ENCODE data around the gene PACC1. TPM values are rescaled to one million over a fixed set of nuclear protein-coding genes. Genes with fewer than 3 reads are reported as not detected.

Gene PACC1
- total RNA-seq, 1 experiment from 2014 or later: 27.7 TPM

DNA sequence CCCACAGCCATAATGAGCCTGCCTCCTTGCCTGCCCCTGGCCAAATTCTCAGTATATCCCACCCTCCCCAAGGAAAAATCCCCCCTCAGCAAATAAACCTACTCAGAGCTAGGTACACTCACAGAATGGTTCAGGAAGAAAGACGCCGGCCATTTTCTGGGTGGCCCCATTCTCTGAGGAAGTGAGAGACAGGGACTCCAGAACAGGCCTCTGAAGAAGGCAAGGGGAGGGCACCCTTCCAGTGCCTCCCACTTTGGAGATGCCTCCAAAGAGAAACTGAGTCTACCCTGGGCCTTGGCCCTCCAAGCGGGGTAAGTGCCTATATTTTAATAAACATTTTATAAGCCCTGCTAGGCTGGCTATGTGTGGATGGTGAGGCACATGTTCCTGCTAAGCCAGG lies 2.3 kb downstream of the PACC1 start:
- Histone ChIP-seq H3K4me1 (replicated peaks; ENCODE audit: insufficient read depth) (peaks cover 9% of the 10 kb centered on the region), H3K4me3 (no peak overlapping the region), H3K36me3 (ENCODE audit: low read depth) (no peaks in the 10 kb centered on the region), H2AFZ (no peak overlapping the region), H3K27me3 (ENCODE audit: insufficient read depth, low read depth) (no peaks in the 10 kb centered on the region), H3K27ac (no peak overlapping the region), H4K20me1 (ENCODE audit: insufficient read depth) (no peaks in the 10 kb centered on the region), H3K9me3 (ENCODE audit: insufficient read depth, low read depth) (no peaks in the 10 kb centered on the region), H3F3A (ENCODE audit: insufficient read depth, low read depth) (no peaks in the 10 kb centered on the region), H3K79me2 (ENCODE audit: low read depth) (peaks cover 16% of the 10 kb centered on the region), H3K9me2 (ENCODE audit: insufficient read depth) (no peaks in the 10 kb centered on the region), H3K4me2 (no peak overlapping the region)
- no TSS peak for BruUV-seq (replicated peaks)
- intact Hi-C loops (cut with micrococcal nuclease; ENCODE audit: unreplicated experiment): no loop called here
- no peak for DNase-seq
- CTCF ChIA-PET: no interaction called here
- POLR2A ChIA-PET (ENCODE audit: unreplicated experiment): no interaction called here
- TF ChIP-seq, protein P1, sequence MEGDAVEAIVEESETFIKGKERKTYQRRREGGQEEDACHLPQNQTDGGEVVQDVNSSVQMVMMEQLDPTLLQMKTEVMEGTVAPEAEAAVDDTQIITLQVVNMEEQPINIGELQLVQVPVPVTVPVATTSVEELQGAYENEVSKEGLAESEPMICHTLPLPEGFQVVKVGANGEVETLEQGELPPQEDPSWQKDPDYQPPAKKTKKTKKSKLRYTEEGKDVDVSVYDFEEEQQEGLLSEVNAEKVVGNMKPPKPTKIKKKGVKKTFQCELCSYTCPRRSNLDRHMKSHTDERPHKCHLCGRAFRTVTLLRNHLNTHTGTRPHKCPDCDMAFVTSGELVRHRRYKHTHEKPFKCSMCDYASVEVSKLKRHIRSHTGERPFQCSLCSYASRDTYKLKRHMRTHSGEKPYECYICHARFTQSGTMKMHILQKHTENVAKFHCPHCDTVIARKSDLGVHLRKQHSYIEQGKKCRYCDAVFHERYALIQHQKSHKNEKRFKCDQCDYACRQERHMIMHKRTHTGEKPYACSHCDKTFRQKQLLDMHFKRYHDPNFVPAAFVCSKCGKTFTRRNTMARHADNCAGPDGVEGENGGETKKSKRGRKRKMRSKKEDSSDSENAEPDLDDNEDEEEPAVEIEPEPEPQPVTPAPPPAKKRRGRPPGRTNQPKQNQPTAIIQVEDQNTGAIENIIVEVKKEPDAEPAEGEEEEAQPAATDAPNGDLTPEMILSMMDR (conservative IDR thresholded peaks at IDR 0.05): no peak
- no peak for TF ChIP-seq EZH2 (IDR thresholded peaks at IDR 0.05; ENCODE audit: low read depth)

GRCh38 chr1:212410231-212410820 lies 4.4 kb downstream of the PACC1 start:
- Histone ChIP-seq H3K9me2 (ENCODE audit: insufficient read depth) (no peaks in the 10 kb centered on the region), H3K9me3 (ENCODE audit: insufficient read depth, low read depth) (no peaks in the 10 kb centered on the region), H3K36me3 (ENCODE audit: low read depth) (0 out of 2 replicates have a peak, but pooled peaks cover under 1% of the 10 kb centered on the region), H3K27ac (no peak overlapping the region), H4K20me1 (ENCODE audit: insufficient read depth) (no peaks in the 10 kb centered on the region), H3K4me3 (no peak overlapping the region), H2AFZ (no peak overlapping the region), H3K79me2 (ENCODE audit: low read depth) (peaks cover 16% of the 10 kb centered on the region), H3F3A (ENCODE audit: insufficient read depth, low read depth) (no peaks in the 10 kb centered on the region), H3K4me2 (no peak overlapping the region), H3K27me3 (ENCODE audit: insufficient read depth, low read depth) (no peaks in the 10 kb centered on the region), H3K4me1 (replicated peaks; ENCODE audit: insufficient read depth) (peaks cover 9% of the 10 kb centered on the region)
- intact Hi-C loops (cut with micrococcal nuclease; ENCODE audit: unreplicated experiment): no loop called here
- TF ChIP-seq, protein P1 (conservative IDR thresholded peaks at IDR 0.05): no peak
- no peak for TF ChIP-seq EZH2 (IDR thresholded peaks at IDR 0.05; ENCODE audit: low read depth)
- no TSS peak for BruUV-seq (replicated peaks)
- DNase-seq: no peak
- ChIA-PET POLR2A (ENCODE audit: unreplicated experiment) (no interaction called here), CTCF (no interaction called here)

- TF ChIP-seq, protein P1 (conservative IDR thresholded peaks at IDR 0.05): no peak
- TF ChIP-seq EZH2 (IDR thresholded peaks at IDR 0.05; ENCODE audit: low read depth): no peak
- BruUV-seq (replicated peaks): TSS peak; percentile 62
- POLR2A ChIA-PET (ENCODE audit: unreplicated experiment): no interaction called here
These were observed 11.9 kb downstream of the PACC1 start for GRCh38 chr1:212402666-212403321.

More at GRCh38 chr1:212402666-212403321, 11.9 kb downstream of the PACC1 start:
- Histone ChIP-seq H3K27ac (peak overlapping the region; percentile 94), H4K20me1 (ENCODE audit: insufficient read depth) (no peaks in the 10 kb centered on the region), H2AFZ (no peak overlapping the region), H3K9me2 (ENCODE audit: insufficient read depth) (no peaks in the 10 kb centered on the region), H3K4me3 (no peak overlapping the region), H3K4me2 (peak overlapping the region; percentile 24; the same call in 1 of the 2 replicates), H3K9me3 (ENCODE audit: insufficient read depth, low read depth) (peaks cover 11% of the 10 kb centered on the region), H3F3A (ENCODE audit: insufficient read depth, low read depth) (peaks cover 13% of the 10 kb centered on the region), H3K79me2 (ENCODE audit: low read depth) (no peaks in the 10 kb centered on the region), H3K4me1 (replicated peaks; ENCODE audit: insufficient read depth) (peaks cover 19% of the 10 kb centered on the region), H3K27me3 (ENCODE audit: insufficient read depth, low read depth) (no peaks in the 10 kb centered on the region), H3K36me3 (ENCODE audit: low read depth) (peaks cover 29% of the 10 kb centered on the region)
- intact Hi-C loops (cut with micrococcal nuclease; ENCODE audit: unreplicated experiment): no loop called here
- CTCF ChIA-PET: no interaction called here
- peak in 1 of 2 experiments; percentile 31 for DNase-seq
